Hepatocyte (in vitro differentiated cells): ENCODE measurements around the gene ZNF225.

Experiments used
- EZH2 ChIP-seq: fragments of 200-600 bp; sonication (generic); IDR thresholded peaks from 2 replicates; pipeline ENCODE4 v1.6.1; 2016; ENCODE audit warnings: antibody characterized with exemption, mild to moderate bottlenecking, borderline replicate concordance
- EZH2phosphoT487 ChIP-seq: fragments of 200-600 bp; sonication (generic); IDR thresholded peaks from one replicate; pipeline ENCODE4 v1.6.1; 2018; ENCODE audit warnings: antibody characterized with exemption, mild to moderate bottlenecking, low read depth, moderate library complexity; ENCODE audit not compliant: unreplicated experiment, severe bottlenecking
- TF ChIP-seq, protein P1 (sequence below): fragments of 200-600 bp; sonication (generic); IDR thresholded peaks from 2 replicates; pipeline ENCODE4 v1.5.1; 2016; ENCODE audit warnings: antibody characterized with exemption, mild to moderate bottlenecking; ENCODE audit not compliant: poor library complexity

DNA sequence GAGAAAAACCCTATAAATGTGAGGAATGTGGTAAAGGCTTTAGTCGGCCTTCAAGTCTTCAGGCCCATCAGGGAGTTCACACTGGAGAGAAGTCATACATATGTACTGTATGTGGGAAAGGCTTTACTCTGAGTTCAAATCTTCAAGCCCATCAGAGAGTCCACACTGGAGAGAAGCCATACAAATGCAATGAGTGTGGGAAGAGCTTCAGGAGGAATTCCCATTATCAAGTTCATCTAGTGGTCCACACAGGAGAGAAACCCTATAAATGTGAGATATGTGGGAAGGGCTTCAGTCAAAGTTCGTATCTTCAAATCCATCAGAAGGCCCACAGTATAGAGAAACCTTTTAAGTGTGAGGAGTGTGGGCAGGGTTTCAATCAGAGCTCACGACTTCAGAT lies 63.4 kb downstream of the ZNF225 start:
- TF ChIP-seq, protein P1, sequence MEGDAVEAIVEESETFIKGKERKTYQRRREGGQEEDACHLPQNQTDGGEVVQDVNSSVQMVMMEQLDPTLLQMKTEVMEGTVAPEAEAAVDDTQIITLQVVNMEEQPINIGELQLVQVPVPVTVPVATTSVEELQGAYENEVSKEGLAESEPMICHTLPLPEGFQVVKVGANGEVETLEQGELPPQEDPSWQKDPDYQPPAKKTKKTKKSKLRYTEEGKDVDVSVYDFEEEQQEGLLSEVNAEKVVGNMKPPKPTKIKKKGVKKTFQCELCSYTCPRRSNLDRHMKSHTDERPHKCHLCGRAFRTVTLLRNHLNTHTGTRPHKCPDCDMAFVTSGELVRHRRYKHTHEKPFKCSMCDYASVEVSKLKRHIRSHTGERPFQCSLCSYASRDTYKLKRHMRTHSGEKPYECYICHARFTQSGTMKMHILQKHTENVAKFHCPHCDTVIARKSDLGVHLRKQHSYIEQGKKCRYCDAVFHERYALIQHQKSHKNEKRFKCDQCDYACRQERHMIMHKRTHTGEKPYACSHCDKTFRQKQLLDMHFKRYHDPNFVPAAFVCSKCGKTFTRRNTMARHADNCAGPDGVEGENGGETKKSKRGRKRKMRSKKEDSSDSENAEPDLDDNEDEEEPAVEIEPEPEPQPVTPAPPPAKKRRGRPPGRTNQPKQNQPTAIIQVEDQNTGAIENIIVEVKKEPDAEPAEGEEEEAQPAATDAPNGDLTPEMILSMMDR: no peak
- no peak for TF ChIP-seq EZH2phosphoT487
- TF ChIP-seq EZH2: no peak
